ENCODE data around the gene FBLN7. TPM values are rescaled to one million over a fixed set of nuclear protein-coding genes. Genes with fewer than 3 reads are reported as not detected.

The FBLN7 gene
- total RNA-seq, 2 donors from 2014 or later = 3.0 to 4.0 TPM

DNA sequence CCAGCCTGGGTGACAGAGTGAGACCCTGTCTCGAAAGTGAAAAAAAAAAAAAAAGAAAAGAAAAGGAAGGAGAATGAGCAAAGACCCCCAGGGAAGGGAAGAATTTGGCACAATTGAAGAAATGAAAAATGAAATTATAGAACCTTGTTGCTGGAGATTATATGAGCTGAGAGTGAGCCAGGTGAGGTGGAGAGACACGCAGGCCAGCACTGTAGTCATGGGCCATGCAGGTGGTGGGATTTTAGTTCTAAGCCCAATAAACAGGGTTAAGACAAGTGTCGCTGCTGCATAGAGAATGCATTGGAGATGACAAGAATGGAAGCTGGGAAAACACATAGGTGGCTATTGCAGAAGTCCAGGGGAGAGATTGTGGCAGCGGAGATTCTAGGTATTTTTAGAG, 32.3 kb downstream of the FBLN7 start:
- DNase-seq (ENCODE audit: low spot score) = no peak
- Histone ChIP-seq H3K9me3 (no peaks in the 10 kb centered on the region), H3K36me3 (no peaks in the 10 kb centered on the region), H3K4me3 (no peak overlapping the region), H3K4me1 (replicated peaks) (no peaks in the 10 kb centered on the region), H3K27ac (no peak overlapping the region), H3K27me3 (replicated peaks; ENCODE audit: insufficient read depth) (no peaks in the 10 kb centered on the region)
- TF ChIP-seq POLR2AphosphoS5 (IDR thresholded peaks at IDR 0.05) (no peak), POLR2A (IDR thresholded peaks at IDR 0.05) (no peak)
- TF ChIP-seq, protein P1, sequence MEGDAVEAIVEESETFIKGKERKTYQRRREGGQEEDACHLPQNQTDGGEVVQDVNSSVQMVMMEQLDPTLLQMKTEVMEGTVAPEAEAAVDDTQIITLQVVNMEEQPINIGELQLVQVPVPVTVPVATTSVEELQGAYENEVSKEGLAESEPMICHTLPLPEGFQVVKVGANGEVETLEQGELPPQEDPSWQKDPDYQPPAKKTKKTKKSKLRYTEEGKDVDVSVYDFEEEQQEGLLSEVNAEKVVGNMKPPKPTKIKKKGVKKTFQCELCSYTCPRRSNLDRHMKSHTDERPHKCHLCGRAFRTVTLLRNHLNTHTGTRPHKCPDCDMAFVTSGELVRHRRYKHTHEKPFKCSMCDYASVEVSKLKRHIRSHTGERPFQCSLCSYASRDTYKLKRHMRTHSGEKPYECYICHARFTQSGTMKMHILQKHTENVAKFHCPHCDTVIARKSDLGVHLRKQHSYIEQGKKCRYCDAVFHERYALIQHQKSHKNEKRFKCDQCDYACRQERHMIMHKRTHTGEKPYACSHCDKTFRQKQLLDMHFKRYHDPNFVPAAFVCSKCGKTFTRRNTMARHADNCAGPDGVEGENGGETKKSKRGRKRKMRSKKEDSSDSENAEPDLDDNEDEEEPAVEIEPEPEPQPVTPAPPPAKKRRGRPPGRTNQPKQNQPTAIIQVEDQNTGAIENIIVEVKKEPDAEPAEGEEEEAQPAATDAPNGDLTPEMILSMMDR (IDR thresholded peaks at IDR 0.05) = no peak
- 99% methylated on average over 4 of the region's 4 CpGs for WGBS
- intact Hi-C loops (cut with DNase I) = no loop called here

DNA sequence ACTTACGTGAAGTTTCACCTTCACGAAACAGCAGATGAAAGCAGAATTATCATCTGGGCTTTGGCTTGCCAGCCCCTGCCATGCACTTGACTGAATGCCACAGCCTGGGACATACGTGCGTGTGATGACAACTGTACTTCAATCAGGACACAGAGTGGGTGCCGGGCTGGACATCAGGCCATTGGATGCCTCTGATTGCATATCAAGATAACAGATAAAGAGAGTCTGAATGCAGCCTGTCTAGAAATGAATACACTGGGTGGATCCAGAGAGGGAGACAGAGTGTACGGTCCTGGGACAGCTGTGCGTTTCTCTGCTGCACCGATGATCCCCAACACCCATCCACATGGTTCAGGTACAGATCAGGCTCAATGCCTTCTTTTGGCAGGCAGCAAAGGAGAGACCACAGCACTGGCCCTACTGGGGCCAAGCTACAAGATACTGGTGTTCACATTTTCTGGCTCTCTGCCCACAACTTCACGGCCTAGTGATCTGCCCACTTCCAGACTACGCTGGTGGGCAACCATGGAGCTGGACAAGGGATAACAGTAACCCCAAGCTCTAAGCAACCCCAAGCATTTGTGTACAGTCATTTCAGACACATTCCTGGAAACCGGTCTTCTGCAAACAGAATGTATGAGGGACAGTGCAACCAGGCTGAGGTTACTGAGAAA, 35.6 kb downstream of the FBLN7 start:
- intact Hi-C loops (cut with DNase I) = no loop called here
- Histone ChIP-seq H3K9me3 (no peaks in the 10 kb centered on the region), H3K27me3 (replicated peaks; ENCODE audit: insufficient read depth) (no peaks in the 10 kb centered on the region), H3K4me3 (no peak overlapping the region), H3K27ac (no peak overlapping the region), H3K36me3 (no peaks in the 10 kb centered on the region), H3K4me1 (replicated peaks) (no peaks in the 10 kb centered on the region)
- WGBS = 85% methylated on average over 11 of the region's 11 CpGs
- TF ChIP-seq, protein P1 (IDR thresholded peaks at IDR 0.05) = no peak
- TF ChIP-seq POLR2A (IDR thresholded peaks at IDR 0.05) (no peak), POLR2AphosphoS5 (IDR thresholded peaks at IDR 0.05) (no peak)
- DNase-seq (ENCODE audit: low spot score) = no peak

DNA sequence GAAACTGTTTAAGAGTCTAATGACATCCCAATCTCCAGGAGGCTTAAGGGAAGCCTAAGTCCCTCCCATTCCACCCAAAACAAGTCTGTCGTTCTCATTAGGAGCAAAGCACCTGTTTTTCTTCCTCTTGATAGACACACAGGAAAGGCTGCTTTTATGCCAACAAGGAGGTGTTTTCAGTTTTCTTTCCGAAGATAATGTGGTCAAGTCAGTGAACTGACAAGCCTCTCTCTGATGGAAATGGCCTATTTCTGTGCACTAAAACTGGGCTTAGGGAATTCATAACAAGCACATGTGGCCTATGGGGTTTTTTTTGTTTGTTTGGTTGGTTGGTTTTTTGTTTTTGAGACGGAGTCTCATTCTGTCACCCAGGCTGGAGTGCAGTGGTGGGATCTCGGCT, 36.2 kb downstream of the FBLN7 start:
- Histone ChIP-seq H3K4me1 (replicated peaks) (no peaks in the 10 kb centered on the region), H3K27me3 (replicated peaks; ENCODE audit: insufficient read depth) (no peaks in the 10 kb centered on the region), H3K9me3 (no peaks in the 10 kb centered on the region), H3K36me3 (no peaks in the 10 kb centered on the region), H3K4me3 (no peak overlapping the region), H3K27ac (no peak overlapping the region)
- intact Hi-C loops (cut with DNase I) = no loop called here
- 80% methylated on average over 4 of the region's 4 CpGs for WGBS
- TF ChIP-seq POLR2AphosphoS5 (IDR thresholded peaks at IDR 0.05) (no peak), POLR2A (IDR thresholded peaks at IDR 0.05) (no peak)
- TF ChIP-seq, protein P1 (IDR thresholded peaks at IDR 0.05) = no peak
- DNase-seq (ENCODE audit: low spot score) = no peak

DNA sequence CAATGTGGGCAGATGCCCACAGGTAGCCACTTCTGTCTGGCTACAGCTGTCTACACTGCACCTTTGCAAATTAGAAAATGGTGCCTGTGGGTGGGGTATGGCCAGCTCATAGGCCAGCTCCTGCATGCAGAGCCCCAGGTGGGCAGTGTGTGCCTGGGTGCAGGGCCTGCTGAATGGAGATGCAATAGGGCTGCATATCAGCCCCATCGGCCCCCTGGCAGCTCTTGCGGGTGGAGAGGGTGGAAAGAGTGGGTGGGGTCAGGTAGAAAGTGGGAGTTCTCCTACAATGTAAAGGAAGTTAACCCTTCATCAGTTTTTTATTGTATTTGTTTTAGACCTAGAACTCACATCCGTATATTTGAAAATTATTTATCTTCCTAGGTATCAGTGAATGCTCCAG, 37.1 kb downstream of the FBLN7 start:
- Histone ChIP-seq H3K27me3 (replicated peaks; ENCODE audit: insufficient read depth) (no peaks in the 10 kb centered on the region), H3K36me3 (no peaks in the 10 kb centered on the region), H3K9me3 (no peaks in the 10 kb centered on the region), H3K27ac (no peak overlapping the region), H3K4me1 (replicated peaks) (no peaks in the 10 kb centered on the region), H3K4me3 (no peak overlapping the region)
- intact Hi-C loops (cut with DNase I) = no loop called here
- TF ChIP-seq POLR2AphosphoS5 (IDR thresholded peaks at IDR 0.05) (no peak), POLR2A (IDR thresholded peaks at IDR 0.05) (no peak)
- TF ChIP-seq, protein P1 (IDR thresholded peaks at IDR 0.05) = no peak
- 83% methylated on average over 3 of the region's 3 CpGs for WGBS
- DNase-seq (ENCODE audit: low spot score) = no peak

DNA sequence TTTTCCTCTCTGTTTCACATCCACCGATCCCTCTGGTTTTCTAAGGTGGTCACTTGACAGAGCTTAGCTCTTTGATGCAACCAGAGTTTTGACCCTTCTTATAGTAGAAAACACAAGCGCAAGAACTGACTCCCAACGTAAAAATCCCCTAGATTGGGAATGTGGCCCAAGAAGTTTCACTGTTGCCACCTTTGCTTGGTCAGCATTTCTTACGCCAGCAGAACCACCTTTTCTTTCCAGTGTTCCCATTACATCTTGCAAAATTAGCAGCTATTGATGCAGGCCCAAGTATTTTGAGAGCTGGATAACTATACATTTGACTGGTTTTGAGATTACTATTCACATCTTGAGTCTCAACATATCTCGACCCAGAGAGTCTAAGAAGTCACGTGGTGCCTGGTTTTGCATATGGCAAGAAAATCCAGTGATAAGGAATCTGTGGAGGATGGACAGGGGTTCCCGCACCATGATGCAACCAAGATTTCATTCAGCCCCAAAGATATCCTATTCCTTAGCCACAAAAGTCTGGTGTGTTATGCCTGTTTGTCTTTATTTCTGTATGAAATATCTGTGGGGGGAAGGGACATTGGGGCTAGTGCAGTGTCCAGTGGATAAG, 37.9 kb downstream of the FBLN7 start:
- Histone ChIP-seq H3K4me3 (no peak overlapping the region), H3K9me3 (no peaks in the 10 kb centered on the region), H3K27me3 (replicated peaks; ENCODE audit: insufficient read depth) (no peaks in the 10 kb centered on the region), H3K36me3 (no peaks in the 10 kb centered on the region), H3K4me1 (replicated peaks) (no peaks in the 10 kb centered on the region), H3K27ac (no peak overlapping the region)
- no peak for TF ChIP-seq POLR2A (IDR thresholded peaks at IDR 0.05)
- TF ChIP-seq POLR2AphosphoS5 (IDR thresholded peaks at IDR 0.05) = no peak
- TF ChIP-seq, protein P1 (IDR thresholded peaks at IDR 0.05) = no peak
- intact Hi-C loops (cut with DNase I) = no loop called here
- WGBS = 97% methylated on average over 7 of the region's 7 CpGs
- no peak for DNase-seq (ENCODE audit: low spot score)
